HG02588 (cell line): ENCODE measurements around the gene ISY1.
"Not testable (repeated sequence)": the region's sequence is repeated elsewhere in the genome, so short reads cannot be mapped to it uniquely, and the experiment has no call there.

Experiments
- ATAC-seq: cut with Tn5 transposase; IDR thresholded peaks from one replicate; pipeline ENCODE4 v1.9.1; 2021; ENCODE audit warnings: mild to moderate bottlenecking, moderate library complexity; ENCODE audit not compliant: unreplicated experiment

The ISY1 gene

DNA sequence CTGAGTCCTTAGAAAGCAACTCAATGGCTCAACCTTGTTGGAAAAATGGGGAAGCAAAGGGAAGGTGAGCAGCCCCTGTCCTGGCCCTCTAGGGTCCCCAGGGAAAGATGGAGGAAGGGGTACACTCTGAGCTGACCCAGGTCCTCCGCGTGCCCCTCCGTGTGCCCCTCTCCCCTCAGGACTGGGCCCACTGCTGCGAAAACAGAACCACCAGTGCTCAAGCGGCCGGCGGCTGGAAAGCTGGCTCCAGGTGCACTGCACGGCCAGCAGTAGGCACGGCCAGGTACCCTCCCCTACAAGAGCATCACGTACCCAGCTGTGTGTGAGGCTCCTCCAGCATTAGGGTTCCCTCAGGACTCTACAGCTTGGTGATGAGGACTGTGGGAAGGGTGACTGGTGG is 65.6 kb downstream of the ISY1 start:
- ATAC-seq: no peak

- ATAC-seq: not testable (repeated sequence)
Measured at GRCh38 chr3:129088312-129088711, 72.6 kb downstream of the ISY1 start.

DNA sequence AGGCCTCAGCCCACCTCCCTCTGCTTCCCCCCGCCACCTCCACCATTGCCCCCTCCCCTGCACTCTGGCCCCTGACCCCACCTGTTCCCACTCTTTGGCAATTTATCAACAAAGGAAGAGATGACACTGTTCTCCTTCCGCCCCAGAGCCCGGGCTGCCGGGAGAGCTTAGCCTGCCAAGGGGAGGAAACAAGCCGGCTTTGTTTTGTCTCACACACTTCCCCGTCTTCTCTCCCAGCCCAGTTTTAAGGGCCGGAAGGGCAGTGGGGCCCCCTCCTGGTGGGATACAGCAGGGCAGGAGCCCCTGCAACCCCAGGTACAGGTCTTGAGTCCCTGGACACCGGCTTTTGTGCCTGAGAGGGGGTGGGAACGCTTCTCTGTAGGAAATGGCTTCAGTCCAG is 73.0 kb downstream of the ISY1 start:
- not testable (repeated sequence) for ATAC-seq

GRCh38 chr3:129087138-129087702 is 73.6 kb downstream of the ISY1 start:
- no peak for ATAC-seq

GRCh38 chr3:129085818-129086217 is 75.0 kb downstream of the ISY1 start:
- no peak for ATAC-seq

- ATAC-seq: no peak
Measured at GRCh38 chr3:129085165-129085715, 75.6 kb downstream of the ISY1 start.

DNA sequence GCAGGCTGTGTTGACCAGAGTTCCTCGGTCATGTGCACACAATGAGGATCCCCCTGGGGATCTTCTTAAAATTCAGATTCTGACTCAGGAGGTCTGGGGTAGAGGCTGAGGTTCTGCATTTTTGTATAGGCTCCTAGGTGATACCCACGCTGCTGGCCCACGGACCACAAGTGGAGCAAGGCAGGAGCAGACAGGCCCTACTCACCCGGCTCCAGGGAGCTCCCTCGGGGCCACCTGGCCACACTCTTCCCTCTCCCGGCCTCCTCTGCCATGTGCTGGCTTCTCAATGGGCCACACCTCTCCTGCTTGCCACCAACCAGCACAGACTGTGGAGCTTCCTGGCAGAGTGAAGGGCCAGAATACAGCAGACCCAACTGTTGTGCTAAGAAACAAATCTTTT is 76.4 kb downstream of the ISY1 start:
- ATAC-seq: no peak

DNA sequence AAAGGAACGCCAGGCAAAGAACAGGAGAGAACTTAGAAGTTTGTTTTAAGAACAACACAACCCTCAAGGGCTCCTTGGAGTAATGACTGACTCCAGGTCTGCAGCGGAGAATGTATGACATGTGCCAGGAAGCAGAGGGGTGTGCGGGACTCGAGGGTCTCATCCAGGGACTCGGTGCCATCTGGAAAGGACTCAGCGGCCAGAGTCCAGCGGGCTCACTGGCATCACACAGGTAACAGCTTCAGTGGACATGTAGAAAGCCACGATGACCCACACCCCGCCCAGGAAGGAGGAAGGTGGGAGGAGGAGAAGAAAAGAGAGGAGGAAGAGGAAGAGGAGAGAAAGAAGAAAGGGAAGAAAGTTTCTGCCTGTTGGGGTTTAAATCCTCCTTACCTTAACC is 78.8 kb downstream of the ISY1 start:
- no peak for ATAC-seq

DNA sequence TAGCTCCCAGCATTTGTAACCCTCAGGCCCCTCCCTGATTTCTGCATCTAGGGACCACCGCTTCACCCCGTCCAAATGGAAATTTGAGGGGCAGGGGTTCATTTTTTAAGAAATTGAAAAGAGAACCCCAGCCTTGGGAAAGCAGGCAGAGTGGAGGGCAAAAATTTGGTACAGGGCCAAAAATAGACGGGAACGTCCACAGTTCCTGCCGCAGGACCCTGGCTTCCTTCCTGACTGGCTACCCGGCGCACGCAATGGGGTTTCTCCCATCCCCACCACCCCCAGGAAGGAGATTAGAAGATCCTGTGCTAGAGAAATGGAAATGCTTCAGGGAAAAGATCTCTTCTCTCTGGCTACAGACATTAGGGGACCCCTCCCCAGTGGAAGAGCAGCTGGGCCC is 79.4 kb downstream of the ISY1 start:
- ATAC-seq: no peak

- ATAC-seq: no peak
Measured at GRCh38 chr3:129078510-129078909, 82.4 kb downstream of the ISY1 start.
